GM06990 (cell line): ENCODE results near the gene TRIM15.
"Not testable (repeated sequence)": the region's sequence is repeated elsewhere in the genome, so short reads cannot be mapped to it uniquely, and the experiment has no call there.

Experiments used
- DNase-seq: peaks from one replicate; pipeline ENCODE4 v3.0.0-alpha.2; 2011; ENCODE audit not compliant: insufficient read length; ENCODE audit errors: extremely low read depth
- H3K27me3 ChIP-seq: replicated peaks from 2 replicates; pipeline ENCODE4 v1.6.0; 2011; ENCODE audit warnings: low read length; ENCODE audit not compliant: control insufficient read depth, insufficient read depth
- H3K36me3 ChIP-seq: 2 replicates; pipeline ENCODE4 v1.5.1; 2011; ENCODE audit warnings: low read length; ENCODE audit not compliant: control insufficient read depth, insufficient read depth
- H3K4me3 ChIP-seq: replicated peaks from 2 replicates; pipeline ENCODE4 v1.5.1; 2011; ENCODE audit warnings: low read depth, mild to moderate bottlenecking, control low read depth, low read length
- CTCF ChIP-seq: IDR thresholded peaks from 2 replicates; pipeline ENCODE4 v1.5.1; 2011; ENCODE audit warnings: low read length, control low read depth, mild to moderate bottlenecking, inconsistent platforms; ENCODE audit not compliant: insufficient read depth, poor library complexity, severe bottlenecking

TRIM15 gene

GRCh38 chr6:30163090-30163917, at the start of gene TRIM15:
TSS of gene TRIM15 (plus strand) at chr6:30163546. CDS start at chr6:30163685, 139 bp downstream.
- TF ChIP-seq CTCF: no peak
- H3K36me3 ChIP-seq: no peaks in the 10 kb centered on the region
- H3K4me3 ChIP-seq: no peak within 1 kb of the TSS
- no peaks in the 10 kb centered on the region; the same call in 1 of the 2 replicates for H3K27me3 ChIP-seq
- DNase-seq: no peak

- H3K36me3 ChIP-seq: no peaks in the 10 kb centered on the region
- TF ChIP-seq CTCF: no peak
These were observed 49.5 kb upstream of the TRIM15 start for GRCh38 chr6:30113841-30114240.

GRCh38 chr6:30116724-30117123, 46.6 kb upstream of the TRIM15 start:
- no peaks in the 10 kb centered on the region; the same call in 1 of the 2 replicates for H3K27me3 ChIP-seq
- TF ChIP-seq CTCF: no peak
- DNase-seq: no peak
- no peaks in the 10 kb centered on the region for H3K36me3 ChIP-seq
- no peak overlapping the region for H3K4me3 ChIP-seq

More at GRCh38 chr6:30113841-30114240, 49.5 kb upstream of the TRIM15 start:
- Histone ChIP-seq H3K27me3 (no peaks in the 10 kb centered on the region), H3K4me3 (no peak overlapping the region)
- DNase-seq: no peak

- H3K4me3 ChIP-seq, H3K27me3 ChIP-seq, H3K36me3 ChIP-seq, DNase-seq: not testable (repeated sequence)
These were observed 44.7 kb upstream of the TRIM15 start for GRCh38 chr6:30118691-30119090.

- H3K36me3 ChIP-seq: no peaks in the 10 kb centered on the region
- TF ChIP-seq CTCF: no peak
- H3K27me3 ChIP-seq: no peaks in the 10 kb centered on the region; the same call in none of the 2 replicates
- DNase-seq: no peak
- H3K4me3 ChIP-seq: no peak overlapping the region
These were observed 41.6 kb upstream of the TRIM15 start for GRCh38 chr6:30121446-30122366.

- TF ChIP-seq CTCF: no peak
- H3K27me3 ChIP-seq: no peaks in the 10 kb centered on the region; the same call in none of the 2 replicates
- no peak overlapping the region for H3K4me3 ChIP-seq
- no peak for DNase-seq
- H3K36me3 ChIP-seq: no peaks in the 10 kb centered on the region
These were observed 40.8 kb upstream of the TRIM15 start for GRCh38 chr6:30122515-30122914.
